ENCODE results near the gene FOXJ3.

DNA sequence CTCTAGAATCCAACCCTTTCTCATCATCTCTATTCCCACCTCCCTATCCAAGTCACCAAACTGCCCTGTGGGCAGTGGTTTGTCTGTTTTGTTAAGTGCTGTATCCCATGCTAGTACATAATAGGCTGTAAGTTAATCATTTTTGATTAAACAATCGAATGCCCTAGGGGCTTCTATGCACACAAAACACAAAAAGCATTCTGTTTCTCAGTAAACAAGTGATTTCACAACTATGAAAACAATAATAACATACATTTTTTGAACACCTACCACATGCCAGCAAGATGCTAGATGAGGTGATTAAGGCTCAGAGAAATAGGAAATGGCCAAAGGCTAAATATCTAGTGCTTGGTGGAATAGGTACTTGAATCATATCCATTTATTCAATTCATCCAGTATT, 186.9 kb downstream of the FOXJ3 start:
- TF ChIP-seq EZH2 (IDR thresholded peaks at IDR 0.05; ENCODE audit: insufficient read depth, poor library complexity, severe bottlenecking) (no peak), EZH2phosphoT487 (IDR thresholded peaks at IDR 0.05; ENCODE audit: insufficient read depth, low read depth) (no peak)

Data from GM23248 (cell line).